ENCODE measurements around the gene PARVG. TPM values are rescaled to one million over a fixed set of nuclear protein-coding genes. Genes with fewer than 3 reads are reported as not detected.

PARVG gene
- total RNA-seq, 2 experiments from 2014 or later = 76.5 to 76.9 TPM

GRCh38 chr22:44153710-44154109 lies 27.0 kb upstream of the PARVG start:
- no peaks in the 10 kb centered on the region for H3K9me3 Mint-ChIP-seq
- intact Hi-C loops (cut with micrococcal nuclease) = no loop called here
- POLR2A ChIA-PET = no interaction called here
- CTCF ChIA-PET = no interaction called here
- no peaks in the 10 kb centered on the region for H3K27me3 Mint-ChIP-seq
- TF ChIP-seq CTCF (IDR thresholded peaks at IDR 0.05) = no peak
- no peaks in the 10 kb centered on the region for H3K4me1 Mint-ChIP-seq (ENCODE audit: low read depth)
- no peak overlapping the region for H3K4me3 Mint-ChIP-seq
- H3K36me3 Mint-ChIP-seq (ENCODE audit: low read depth) = peaks cover 3% of the 10 kb centered on the region
- H3K27ac Mint-ChIP-seq = no peak overlapping the region
- DNase-seq (no peak), ATAC-seq (no peak)

DNA sequence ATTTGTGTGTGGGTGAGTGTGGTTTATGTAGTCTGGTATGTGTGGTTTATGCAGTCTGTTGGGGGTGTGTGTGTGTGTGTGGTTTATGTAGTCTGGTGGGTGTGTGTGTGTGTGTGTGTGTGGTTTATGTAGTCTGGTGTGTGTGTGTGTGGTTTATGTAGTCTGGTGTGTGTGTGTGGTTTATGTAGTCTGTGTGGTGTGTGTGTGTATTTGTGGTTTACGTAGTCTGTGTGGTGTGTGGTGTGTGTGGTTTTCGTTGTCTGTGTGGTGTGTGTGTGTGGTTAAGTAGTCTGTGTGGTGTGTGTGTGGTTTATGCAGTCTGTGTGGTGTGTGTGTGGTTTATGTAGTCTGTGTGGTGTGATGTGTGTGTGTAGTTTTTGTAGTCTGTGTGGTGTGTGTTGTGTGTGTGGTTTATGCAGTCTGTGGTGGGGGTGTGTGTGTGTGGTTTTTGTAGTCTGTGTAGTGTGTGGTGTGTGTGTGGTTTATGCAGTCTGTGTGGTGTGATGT lies 26.2 kb upstream of the PARVG start:
- CTCF ChIA-PET = no interaction called here
- no peaks in the 10 kb centered on the region for H3K4me1 Mint-ChIP-seq (ENCODE audit: low read depth)
- no peaks in the 10 kb centered on the region for H3K27me3 Mint-ChIP-seq
- no peak for TF ChIP-seq CTCF (IDR thresholded peaks at IDR 0.05)
- no peak overlapping the region for H3K27ac Mint-ChIP-seq
- no peak overlapping the region for H3K4me3 Mint-ChIP-seq
- POLR2A ChIA-PET = interaction anchor here (0.8 kb wide), 1 partner anchor 11 kb away, joined by 3 read pairs; no protein-coding TSS in a partner anchor
- DNase-seq (no peak), ATAC-seq (peak; percentile 17)
- peaks cover 3% of the 10 kb centered on the region for H3K36me3 Mint-ChIP-seq (ENCODE audit: low read depth)
- intact Hi-C loops (cut with micrococcal nuclease) = no loop called here
- H3K9me3 Mint-ChIP-seq = no peaks in the 10 kb centered on the region

GRCh38 chr22:44155115-44155514 lies 25.6 kb upstream of the PARVG start:
- intact Hi-C loops (cut with micrococcal nuclease) = no loop called here
- ChIA-PET CTCF (no interaction called here), POLR2A (interaction anchor here (0.8 kb wide), 1 partner anchor 10 kb away, joined by 3 read pairs; no protein-coding TSS in a partner anchor)
- no peak for TF ChIP-seq CTCF (IDR thresholded peaks at IDR 0.05)
- Mint-ChIP-seq H3K9me3 (no peaks in the 10 kb centered on the region), H3K4me3 (no peak overlapping the region), H3K36me3 (ENCODE audit: low read depth) (peaks cover 3% of the 10 kb centered on the region), H3K4me1 (ENCODE audit: low read depth) (no peaks in the 10 kb centered on the region), H3K27me3 (no peaks in the 10 kb centered on the region), H3K27ac (no peak overlapping the region)
- DNase-seq (no peak), ATAC-seq (no peak)

DNA sequence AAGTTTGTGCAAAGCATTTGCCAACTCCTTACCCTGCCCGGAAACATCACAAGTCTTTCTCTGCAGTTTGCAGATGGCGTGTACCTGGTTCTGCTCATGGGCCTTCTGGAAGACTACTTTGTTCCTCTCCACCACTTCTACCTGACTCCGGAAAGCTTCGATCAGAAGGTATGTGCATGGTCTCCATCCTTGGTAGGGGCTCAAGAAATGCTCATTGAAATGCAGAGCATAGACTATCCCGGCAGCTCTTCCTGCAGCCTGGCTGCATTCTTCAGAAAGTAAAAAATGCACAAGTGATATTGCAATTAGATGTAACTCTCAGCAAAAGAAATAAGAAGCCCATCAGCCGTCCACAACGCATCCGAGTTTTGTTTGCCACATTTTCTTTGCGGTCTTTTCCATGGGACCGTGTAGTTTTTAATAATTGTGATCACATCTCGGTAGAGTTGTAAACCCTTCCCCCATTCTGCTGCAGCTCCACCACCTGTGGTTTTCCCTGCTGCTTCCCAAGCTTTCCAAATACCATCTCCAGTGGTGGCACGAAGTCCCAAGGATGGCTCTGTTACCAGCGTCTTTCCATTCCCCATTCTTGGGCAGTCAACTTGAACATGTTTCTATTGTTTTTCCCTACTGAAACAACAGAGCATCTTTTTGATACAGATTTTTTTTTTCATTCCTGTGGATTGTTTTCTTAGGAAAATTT lies 22.7 kb upstream of the PARVG start:
- no peak for ATAC-seq
- no peak for TF ChIP-seq CTCF (IDR thresholded peaks at IDR 0.05)
- Mint-ChIP-seq H3K27ac (no peak overlapping the region), H3K27me3 (no peaks in the 10 kb centered on the region), H3K4me1 (ENCODE audit: low read depth) (no peaks in the 10 kb centered on the region), H3K9me3 (no peaks in the 10 kb centered on the region), H3K36me3 (ENCODE audit: low read depth) (no peaks in the 10 kb centered on the region), H3K4me3 (no peak overlapping the region)
- DNase-seq = no peak
- intact Hi-C loops (cut with micrococcal nuclease) = no loop called here
- ChIA-PET POLR2A (no interaction called here), CTCF (no interaction called here)

- intact Hi-C loops (cut with micrococcal nuclease) = no loop called here
- no peak overlapping the region for H3K27ac Mint-ChIP-seq
These were observed 21.9 kb upstream of the PARVG start for GRCh38 chr22:44158816-44159215.

More at GRCh38 chr22:44158816-44159215, 21.9 kb upstream of the PARVG start:
- H3K4me3 Mint-ChIP-seq = no peak overlapping the region
- H3K9me3 Mint-ChIP-seq = no peaks in the 10 kb centered on the region
- no peaks in the 10 kb centered on the region for H3K4me1 Mint-ChIP-seq (ENCODE audit: low read depth)
- ATAC-seq (no peak), DNase-seq (no peak)
- H3K36me3 Mint-ChIP-seq (ENCODE audit: low read depth) = no peaks in the 10 kb centered on the region
- ChIA-PET CTCF (no interaction called here), POLR2A (no interaction called here)
- no peak for TF ChIP-seq CTCF (IDR thresholded peaks at IDR 0.05)
- H3K27me3 Mint-ChIP-seq = no peaks in the 10 kb centered on the region

All from activated CD8-positive, alpha-beta T cell treated with anti-CD3 and anti-CD28 coated beads for 36 hours (primary cell).